IPS-20b (cell line): ENCODE data around the gene PLXND1.

Experiments used
- H3K27ac ChIP-seq: one replicate; pipeline ENCODE4 v1.5.1; 2013; ENCODE audit warnings: low read length
- H3K27me3 ChIP-seq: 2 replicates; pipeline ENCODE4 v1.6.1; 2013; ENCODE audit warnings: mild to moderate bottlenecking, low read length, inconsistent platforms; ENCODE audit not compliant: insufficient read depth
- H3K36me3 ChIP-seq: 2 replicates; pipeline ENCODE4 v1.6.1; 2013; ENCODE audit warnings: low read depth, mild to moderate bottlenecking, inconsistent platforms, low read length, moderate library complexity; ENCODE audit not compliant: insufficient read depth
- H3K4me1 ChIP-seq: 2 replicates; pipeline ENCODE4 v1.6.1; 2013; ENCODE audit warnings: mild to moderate bottlenecking, control low read depth, inconsistent platforms, low read length, moderate library complexity; ENCODE audit not compliant: insufficient read depth
- H3K4me3 ChIP-seq: 2 replicates; pipeline ENCODE4 v1.5.1; 2013; ENCODE audit warnings: mild to moderate bottlenecking, low read length, inconsistent platforms
- H3K9ac ChIP-seq: 2 replicates; pipeline ENCODE4 v1.6.1; 2013; ENCODE audit warnings: low read depth, mild to moderate bottlenecking, inconsistent platforms, low read length, moderate library complexity
- H3K9me3 ChIP-seq: 2 replicates; pipeline ENCODE4 v1.6.1; 2013; ENCODE audit warnings: mild to moderate bottlenecking, low read depth, low read length, inconsistent platforms; ENCODE audit not compliant: insufficient read depth

PLXND1 gene

GRCh38 chr3:129562803-129563202, 43.7 kb downstream of the PLXND1 start:
- no peak overlapping the region for H3K4me3 ChIP-seq
- H3K9ac ChIP-seq: no peak overlapping the region
- H3K4me1 ChIP-seq: peaks cover 4% of the 10 kb centered on the region

GRCh38 chr3:129561619-129562248, 44.7 kb downstream of the PLXND1 start:
- no peak overlapping the region for H3K4me3 ChIP-seq
- no peaks in the 10 kb centered on the region for H3K27me3 ChIP-seq
- H3K9ac ChIP-seq: no peak overlapping the region
- H3K9me3 ChIP-seq: no peaks in the 10 kb centered on the region
- peaks cover 11% of the 10 kb centered on the region for H3K4me1 ChIP-seq
- no peak overlapping the region for H3K27ac ChIP-seq
- peaks cover 7% of the 10 kb centered on the region; the same call in 1 of the 2 replicates for H3K36me3 ChIP-seq

More at GRCh38 chr3:129562803-129563202, 43.7 kb downstream of the PLXND1 start:
- no peak overlapping the region for H3K27ac ChIP-seq
- no peaks in the 10 kb centered on the region for H3K27me3 ChIP-seq
- no peaks in the 10 kb centered on the region for H3K9me3 ChIP-seq
- H3K36me3 ChIP-seq: peaks cover 7% of the 10 kb centered on the region; the same call in 1 of the 2 replicates

GRCh38 chr3:129560911-129561594, 45.4 kb downstream of the PLXND1 start:
- Histone ChIP-seq H3K4me3 (no peak overlapping the region), H3K27me3 (no peaks in the 10 kb centered on the region), H3K4me1 (peaks cover 13% of the 10 kb centered on the region), H3K36me3 (peaks cover 7% of the 10 kb centered on the region; the same call in 1 of the 2 replicates), H3K9ac (no peak overlapping the region), H3K27ac (no peak overlapping the region), H3K9me3 (no peaks in the 10 kb centered on the region)

- no peaks in the 10 kb centered on the region for H3K9me3 ChIP-seq
- no peak overlapping the region for H3K9ac ChIP-seq
- no peak overlapping the region for H3K4me3 ChIP-seq
- H3K27ac ChIP-seq: no peak overlapping the region
- peaks cover 13% of the 10 kb centered on the region for H3K4me1 ChIP-seq
- H3K27me3 ChIP-seq: no peaks in the 10 kb centered on the region
- peaks cover 7% of the 10 kb centered on the region; the same call in 1 of the 2 replicates for H3K36me3 ChIP-seq
These were observed 46.1 kb downstream of the PLXND1 start for GRCh38 chr3:129560269-129560787.

- Histone ChIP-seq H3K36me3 (peaks cover 7% of the 10 kb centered on the region; the same call in 1 of the 2 replicates), H3K9ac (no peak overlapping the region), H3K27ac (no peak overlapping the region)
These were observed 46.9 kb downstream of the PLXND1 start for GRCh38 chr3:129559565-129560079.

GRCh38 chr3:129558772-129559564, 47.5 kb downstream of the PLXND1 start:
- Histone ChIP-seq H3K4me3 (no peak overlapping the region), H3K36me3 (peaks cover 7% of the 10 kb centered on the region; the same call in 1 of the 2 replicates), H3K9ac (no peak overlapping the region), H3K4me1 (peaks cover 13% of the 10 kb centered on the region), H3K27ac (no peak overlapping the region), H3K27me3 (no peaks in the 10 kb centered on the region), H3K9me3 (no peaks in the 10 kb centered on the region)

More at GRCh38 chr3:129559565-129560079, 46.9 kb downstream of the PLXND1 start:
- peaks cover 13% of the 10 kb centered on the region for H3K4me1 ChIP-seq
- no peaks in the 10 kb centered on the region for H3K9me3 ChIP-seq
- H3K27me3 ChIP-seq: no peaks in the 10 kb centered on the region
- no peak overlapping the region for H3K4me3 ChIP-seq

- Histone ChIP-seq H3K27me3 (no peaks in the 10 kb centered on the region), H3K36me3 (peaks cover 7% of the 10 kb centered on the region; the same call in 1 of the 2 replicates), H3K27ac (no peak overlapping the region), H3K9me3 (no peaks in the 10 kb centered on the region), H3K4me1 (peaks cover 13% of the 10 kb centered on the region), H3K4me3 (no peak overlapping the region), H3K9ac (no peak overlapping the region)
These were observed 48.2 kb downstream of the PLXND1 start for GRCh38 chr3:129558081-129558771.

- Histone ChIP-seq H3K9ac (no peak overlapping the region), H3K36me3 (peaks cover 4% of the 10 kb centered on the region; the same call in 1 of the 2 replicates), H3K27ac (no peak overlapping the region), H3K4me3 (no peak overlapping the region), H3K27me3 (no peaks in the 10 kb centered on the region), H3K4me1 (peaks cover 13% of the 10 kb centered on the region), H3K9me3 (no peaks in the 10 kb centered on the region)
These were observed 49.0 kb downstream of the PLXND1 start for GRCh38 chr3:129557548-129557894.

- H3K9me3 ChIP-seq: no peaks in the 10 kb centered on the region
- H3K27ac ChIP-seq: no peak overlapping the region
- no peak overlapping the region for H3K4me3 ChIP-seq
- H3K9ac ChIP-seq: no peak overlapping the region
- no peaks in the 10 kb centered on the region for H3K36me3 ChIP-seq
- H3K27me3 ChIP-seq: no peaks in the 10 kb centered on the region
- peaks cover 13% of the 10 kb centered on the region for H3K4me1 ChIP-seq
These were observed 49.5 kb downstream of the PLXND1 start for GRCh38 chr3:129556890-129557547.

- Histone ChIP-seq H3K27ac (no peak overlapping the region), H3K9ac (no peak overlapping the region), H3K4me3 (no peak overlapping the region), H3K9me3 (no peaks in the 10 kb centered on the region), H3K4me1 (peaks cover 13% of the 10 kb centered on the region), H3K36me3 (no peaks in the 10 kb centered on the region), H3K27me3 (no peaks in the 10 kb centered on the region)
These were observed 50.1 kb downstream of the PLXND1 start for GRCh38 chr3:129556358-129556695.
